Skin of body (tissue), 2 donors: ENCODE measurements around the gene CHMP5. TPM values are rescaled to one million over a fixed set of nuclear protein-coding genes. Genes with fewer than 3 reads are reported as not detected.

Source experiments
- DNase-seq: peaks from one replicate; lab custom pipeline; 2025; lab: John Stamatoyannopoulos, UW
- total RNA-seq: library from RNA; depleted of rRNA; stranded (reverse); fragments of >200 nt; gene quantifications from one replicate; pipeline ENCODE4 v1.2.3, GENCODE V29; 2014

CHMP5 gene
- total RNA-seq, result 53.4 TPM

- DNase-seq, result peak; percentile 99
Observed at GRCh38 chr9:33264473-33265177, at the start of gene CHMP5, which contains the start of gene BAG1. CHMP5 (plus strand) TSS chr9:33265049; CDS start chr9:33265079, 30 bp downstream. BAG1 (minus strand) TSS chr9:33264708.

GRCh38 chr9:33220681-33221567, 43.9 kb upstream of the CHMP5 start:
- DNase-seq, result no peak

- DNase-seq, result no peak
Observed at GRCh38 chr9:33221568-33221884, 43.3 kb upstream of the CHMP5 start.

GRCh38 chr9:33222031-33222430, 42.8 kb upstream of the CHMP5 start:
- no peak for DNase-seq

- no peak for DNase-seq
Observed at GRCh38 chr9:33223696-33224095, 41.2 kb upstream of the CHMP5 start.

- peak; percentile 94 for DNase-seq
Observed at GRCh38 chr9:33225319-33226147, 39.3 kb upstream of the CHMP5 start.

- DNase-seq, result no peak
Observed at GRCh38 chr9:33227008-33227398, 37.8 kb upstream of the CHMP5 start.

- DNase-seq, result no peak
Observed at GRCh38 chr9:33227741-33228140, 37.1 kb upstream of the CHMP5 start.

- DNase-seq, result no peak
Observed at GRCh38 chr9:33228606-33229005, 36.2 kb upstream of the CHMP5 start.

- no peak for DNase-seq
Observed at GRCh38 chr9:33229359-33230114, 35.3 kb upstream of the CHMP5 start.

GRCh38 chr9:33230756-33231622, 33.9 kb upstream of the CHMP5 start:
- no peak for DNase-seq

GRCh38 chr9:33231623-33231942, 33.3 kb upstream of the CHMP5 start:
- DNase-seq, result no peak

- no peak for DNase-seq
Observed at GRCh38 chr9:33232815-33233214, 32.0 kb upstream of the CHMP5 start.

GRCh38 chr9:33233626-33234342, 31.1 kb upstream of the CHMP5 start:
- no peak for DNase-seq

GRCh38 chr9:33234511-33235467, 30.1 kb upstream of the CHMP5 start:
- DNase-seq, result no peak

GRCh38 chr9:33236571-33236970, 28.3 kb upstream of the CHMP5 start:
- no peak for DNase-seq

- no peak for DNase-seq
Observed at GRCh38 chr9:33239921-33240320, 24.9 kb upstream of the CHMP5 start, which contains the start of gene SPINK4. SPINK4 (plus strand) TSS chr9:33240167; CDS start chr9:33240209, 42 bp downstream.

- no peak for DNase-seq
Observed at GRCh38 chr9:33241298-33241697, 23.6 kb upstream of the CHMP5 start.
